MM.1S (cell line): ENCODE results near the gene STXBP6.

ENCODE experiments used
- CTCF ChIP-seq: fragments of 300-600 bp; sonication (generic); IDR thresholded peaks from 2 replicates; pipeline ENCODE4 v1.5.1; 2016; ENCODE audit warnings: antibody characterized with exemption, low read length, mixed read lengths
- EZH2 ChIP-seq: fragments of 300-600 bp; sonication (generic); optimal IDR thresholded peaks from 2 replicates; pipeline ENCODE3; 2017; ENCODE audit warnings: low read depth, mild to moderate bottlenecking, antibody characterized with exemption, low read length, mixed read lengths
- EZH2phosphoT487 ChIP-seq: fragments of 300-600 bp; sonication (generic); IDR thresholded peaks from 2 replicates; pipeline ENCODE4 v1.6.1; 2018; ENCODE audit warnings: antibody characterized with exemption, low read length

- TF ChIP-seq CTCF = no peak
- no peak for TF ChIP-seq EZH2
- no peak for TF ChIP-seq EZH2phosphoT487
Observed at GRCh38 chr14:24881116-24881893, 168.6 kb downstream of the STXBP6 start.
